Psoas muscle (tissue), 8 donors: ENCODE data around the gene OLFML2A. TPM values are rescaled to one million over a fixed set of nuclear protein-coding genes. Genes with fewer than 3 reads are reported as not detected.

Source experiments
- ATAC-seq, 4 donors: fragments of 200-7000 bp; cut with Tn5 transposase; one replicate each; pipeline ENCODE4 v1.9.1; 2020; ENCODE audit warnings: moderate library complexity in 3 of 4, mild to moderate bottlenecking in 2 of 4
- DNase-seq, 2 donors: peaks; one replicate each; pipeline ENCODE4 v3.0.0-alpha.2; 2020
- H3K27ac ChIP-seq: fragments of 200-600 bp; one replicate; pipeline ENCODE4 v1.8.0; 2022
- H3K27me3 ChIP-seq, 3 donors: fragments of 200-600 bp in 1 of 3; one replicate each; pipeline versions ENCODE4 v1.6.1 to v1.8.0; 2013 to 2022; ENCODE audit warnings: low read length in 2 of 3, mild to moderate bottlenecking in 2 of 3, moderate library complexity in 1 of 3; ENCODE audit not compliant: insufficient read depth in 3 of 3
- H3K36me3 ChIP-seq, 2 donors: fragments of 200-600 bp in 1 of 2; one replicate each; pipeline versions ENCODE4 v1.6.1 to v1.8.0; 2013 to 2022; ENCODE audit warnings: low read depth in 1 of 2, mild to moderate bottlenecking in 1 of 2, moderate library complexity in 1 of 2; ENCODE audit not compliant: insufficient read depth in 1 of 2
- H3K4me1 ChIP-seq: fragments of 200-600 bp; one replicate; pipeline ENCODE4 v1.8.0; 2022
- H3K4me3 ChIP-seq: fragments of 200-600 bp; one replicate; pipeline ENCODE4 v1.8.0; 2022; ENCODE audit warnings: mild to moderate bottlenecking
- H3K9me3 ChIP-seq: fragments of 200-600 bp; one replicate; pipeline ENCODE4 v1.8.0; 2022
- WGBS, 3 donors: extraction: QIAGEN DNeasy Blood & Tissue Kit; methylation state at CpG; one replicate each; pipeline versions ENCODE4 v1.1.6 to v1.1.7; 2013; 5-methylcytosine and 5-hydroxymethylcytosine counted together
- intact Hi-C, 2 donors: fragments of 100-400 bp; cut with DNase I; formaldehyde crosslinking; loops; one replicate each; pipeline versions ENCODE4 v1.11.0 to v1.14.2; 2022
- polyA plus RNA-seq, 3 donors: library from polyadenylated mRNA; stranded (reverse); fragments of 200-250 nt; gene quantifications; one replicate each; pipeline ENCODE4 v1.2.3, GENCODE V29; 2013
- total RNA-seq, 4 donors: library from RNA; stranded (reverse); fragmentation: NEBNext Ultra II Directional in 2 of 4; extraction: Animal tissue kit (Norgen Biotek cat#: 25700) in 2 of 4; gene quantifications; one replicate each; pipeline versions ENCODE4 v1.2.1 to v1.2.4, GENCODE V29; 2021 to 2023
- TF ChIP-seq, protein P1 (sequence below): fragments of 200-600 bp; IDR thresholded peaks from one replicate; pipeline ENCODE4 v1.8.0; 2022; ENCODE audit warnings: antibody characterized with exemption
- donor health status: healthy with polysubstance abuse.
- donor health status: DM: no; HTN: no; CAD: no; lungs with moderate emphysema.
- donor health status: Bipolar disorder and iron deficiency.
- donor health status: healthy.
- donor health status: DM: yes; HTN: yes; CAD: no.
- donor health status: DM: no; HTN: no; CAD: no.
- donor health status: DM: no; HTN: no; CAD: no.
- donor health status: DM: yes; HTN: yes; CAD: no.

OLFML2A gene
- total and polyA plus RNA-seq, 7 donors = 3.0 to 30.3 (median 7.1) TPM

DNA sequence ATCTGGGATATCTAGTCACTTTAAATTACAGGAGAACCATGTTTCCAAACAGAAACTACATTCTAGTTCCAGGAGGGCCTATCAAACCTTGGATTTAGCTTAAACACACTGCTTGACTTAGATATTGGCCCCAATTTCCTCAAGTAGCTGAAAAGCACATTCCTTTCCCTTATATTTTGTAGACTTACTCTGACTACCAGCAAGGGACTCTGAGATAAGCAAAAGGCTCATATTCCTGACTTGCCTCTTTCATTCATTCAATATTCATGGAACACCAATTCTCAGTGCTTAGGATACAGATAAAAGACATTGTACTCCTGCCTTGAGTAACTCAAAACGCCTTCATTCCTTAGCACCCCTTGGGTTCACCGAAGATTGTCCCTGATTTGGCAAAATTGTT is 17.6 kb upstream of the OLFML2A start:
- WGBS, 3 donors = 87 to 95% (median 95%) methylated on average over 2 of the region's 2 CpGs
- ATAC-seq (no peak), DNase-seq (no peak)
- no peak overlapping the region for H3K4me3 ChIP-seq
- TF ChIP-seq, protein P1, sequence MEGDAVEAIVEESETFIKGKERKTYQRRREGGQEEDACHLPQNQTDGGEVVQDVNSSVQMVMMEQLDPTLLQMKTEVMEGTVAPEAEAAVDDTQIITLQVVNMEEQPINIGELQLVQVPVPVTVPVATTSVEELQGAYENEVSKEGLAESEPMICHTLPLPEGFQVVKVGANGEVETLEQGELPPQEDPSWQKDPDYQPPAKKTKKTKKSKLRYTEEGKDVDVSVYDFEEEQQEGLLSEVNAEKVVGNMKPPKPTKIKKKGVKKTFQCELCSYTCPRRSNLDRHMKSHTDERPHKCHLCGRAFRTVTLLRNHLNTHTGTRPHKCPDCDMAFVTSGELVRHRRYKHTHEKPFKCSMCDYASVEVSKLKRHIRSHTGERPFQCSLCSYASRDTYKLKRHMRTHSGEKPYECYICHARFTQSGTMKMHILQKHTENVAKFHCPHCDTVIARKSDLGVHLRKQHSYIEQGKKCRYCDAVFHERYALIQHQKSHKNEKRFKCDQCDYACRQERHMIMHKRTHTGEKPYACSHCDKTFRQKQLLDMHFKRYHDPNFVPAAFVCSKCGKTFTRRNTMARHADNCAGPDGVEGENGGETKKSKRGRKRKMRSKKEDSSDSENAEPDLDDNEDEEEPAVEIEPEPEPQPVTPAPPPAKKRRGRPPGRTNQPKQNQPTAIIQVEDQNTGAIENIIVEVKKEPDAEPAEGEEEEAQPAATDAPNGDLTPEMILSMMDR = no peak
- H3K9me3 ChIP-seq = no peaks in the 10 kb centered on the region
- no peaks in the 10 kb centered on the region for H3K36me3 ChIP-seq
- no peaks in the 10 kb centered on the region for H3K4me1 ChIP-seq
- intact Hi-C loops = no loop called here
- H3K27me3 ChIP-seq = no peaks in the 10 kb centered on the region
- H3K27ac ChIP-seq = no peak overlapping the region

GRCh38 chr9:124760719-124761118 is 16.2 kb upstream of the OLFML2A start:
- ATAC-seq = no peak
- H3K9me3 ChIP-seq = no peaks in the 10 kb centered on the region
- peaks cover 0 to 3% (median 0%) of the 10 kb centered on the region in 3 donors for H3K27me3 ChIP-seq
- 97 to 98% (median 97%) methylated on average over 2 of the region's 2 CpGs for WGBS, 3 donors
- H3K4me3 ChIP-seq = no peak overlapping the region
- no peak for DNase-seq
- H3K4me1 ChIP-seq = no peaks in the 10 kb centered on the region
- H3K36me3 ChIP-seq = no peaks in the 10 kb centered on the region
- intact Hi-C loops = no loop called here
- TF ChIP-seq, protein P1 = no peak
- H3K27ac ChIP-seq = no peak overlapping the region

DNA sequence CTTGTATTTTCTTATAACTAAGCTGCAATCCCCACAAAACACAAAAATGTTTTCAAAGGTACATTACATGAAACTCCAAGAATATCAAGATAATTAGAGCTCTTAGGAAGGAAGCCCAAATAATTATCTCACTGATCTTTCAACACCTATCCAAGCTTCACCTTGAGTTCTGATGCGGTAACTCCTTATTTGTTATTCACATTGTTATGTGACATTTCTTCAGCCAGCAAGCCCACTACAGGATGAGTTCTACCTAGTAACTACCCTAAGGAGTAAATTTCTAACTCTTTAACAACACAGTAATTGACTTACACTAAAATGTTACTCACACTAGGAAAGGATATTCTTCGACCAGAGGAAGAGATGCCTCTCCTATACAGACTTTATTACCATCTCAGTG is 15.7 kb upstream of the OLFML2A start:
- intact Hi-C loops = no loop called here
- DNase-seq (no peak), ATAC-seq (no peak)
- no peak overlapping the region for H3K4me3 ChIP-seq
- WGBS, 3 donors = 85 to 92% (median 89%) methylated on average over 2 of the region's 2 CpGs
- H3K27ac ChIP-seq = no peak overlapping the region
- no peaks in the 10 kb centered on the region for H3K4me1 ChIP-seq
- H3K9me3 ChIP-seq = no peaks in the 10 kb centered on the region
- TF ChIP-seq, protein P1 = no peak
- H3K27me3 ChIP-seq = peaks cover 0 to 3% (median 0%) of the 10 kb centered on the region in 3 donors
- H3K36me3 ChIP-seq = no peaks in the 10 kb centered on the region

GRCh38 chr9:124761710-124762109 is 15.2 kb upstream of the OLFML2A start:
- ATAC-seq (no peak), DNase-seq (no peak)
- no peaks in the 10 kb centered on the region for H3K4me1 ChIP-seq
- no peaks in the 10 kb centered on the region for H3K9me3 ChIP-seq
- WGBS, 3 donors = 85 to 90% (median 88%) methylated on average over 3 of the region's 3 CpGs
- no peak overlapping the region for H3K4me3 ChIP-seq
- TF ChIP-seq, protein P1 = no peak
- H3K27me3 ChIP-seq = peaks cover 0 to 3% (median 0%) of the 10 kb centered on the region in 3 donors
- no peaks in the 10 kb centered on the region for H3K36me3 ChIP-seq
- intact Hi-C loops = no loop called here
- H3K27ac ChIP-seq = no peak overlapping the region

- 86 to 91% (median 90%) methylated on average over 3 of the region's 3 CpGs for WGBS, 3 donors
- Histone ChIP-seq H3K9me3 (no peaks in the 10 kb centered on the region), H3K4me3 (no peak overlapping the region), H3K27me3 (peaks cover 0 to 3% (median 0%) of the 10 kb centered on the region in 3 donors), H3K27ac (no peak overlapping the region), H3K36me3 (no peaks in the 10 kb centered on the region), H3K4me1 (peaks cover 1% of the 10 kb centered on the region)
- no peak for ATAC-seq
- intact Hi-C loops = no loop called here
- no peak for DNase-seq
- TF ChIP-seq, protein P1 = no peak
Measured at GRCh38 chr9:124762633-124763032, 14.3 kb upstream of the OLFML2A start.
